Upper lobe of left lung (tissue), 4 donors: Measurements from ENCODE around the gene RYR3.

Source experiments
- CTCF ChIP-seq, 6 experiments: fragments of 450-650 bp in 4 of 6; fragments of 200-600 bp in 2 of 6; sonication (generic) in 2 of 6; IDR thresholded peaks; one replicate each; pipeline ENCODE4 v1.5.1; 2016 to 2019; ENCODE audit warnings: antibody characterized with exemption in 6 of 6
- EP300 ChIP-seq, 4 donors: sonication (generic); formaldehyde crosslinking; IDR thresholded peaks; one replicate each; pipeline ENCODE4 v1.5.1; 2017; ENCODE audit warnings: antibody characterized with exemption in 4 of 4, control low read depth in 2 of 4
- POLR2A ChIP-seq, 4 donors: fragments of 450-650 bp; IDR thresholded peaks; one replicate each; pipeline ENCODE4 v1.5.1; 2016 to 2017; ENCODE audit warnings: antibody characterized with exemption in 4 of 4, mild to moderate bottlenecking in 2 of 4

- no peak for TF ChIP-seq CTCF (IDR thresholded peaks at IDR 0.05)
- no peak for TF ChIP-seq POLR2A (IDR thresholded peaks at IDR 0.05)
- TF ChIP-seq EP300 (IDR thresholded peaks at IDR 0.05): no peak
Observed at GRCh38 chr15:33317896-33318295, 7.1 kb downstream of the RYR3 start.
